Right ventricle myocardium superior (tissue), 1 donor: ENCODE measurements around the gene S100A9. TPM values are rescaled to one million over a fixed set of nuclear protein-coding genes. Genes with fewer than 3 reads are reported as not detected.

Experiments
- ATAC-seq: fragments of 200-7000 bp; cut with Tn5 transposase; one replicate; pipeline ENCODE4 v1.9.1; 2020; ENCODE audit warnings: mild to moderate bottlenecking; ENCODE audit not compliant: poor library complexity
- DNase-seq: peaks from one replicate; pipeline ENCODE4 v3.0.0-alpha.2; 2020
- intact Hi-C: fragments of 100-400 bp; cut with DNase I; formaldehyde crosslinking; loops from one replicate; pipeline ENCODE4 v1.11.2; 2022
- total RNA-seq: library from RNA; stranded (reverse); fragmentation: NEBNext Ultra II Directional; extraction: Animal tissue kit (Norgen Biotek cat#: 25700); gene quantifications from one replicate; pipeline ENCODE4 v1.2.1, GENCODE V29; 2021
- donor health status: DM: no; HTN: yes; CAD: no; lungs with severe emphysema.

Gene S100A9
- total RNA-seq, 1 donor from 2014 or later = 111 TPM

DNA sequence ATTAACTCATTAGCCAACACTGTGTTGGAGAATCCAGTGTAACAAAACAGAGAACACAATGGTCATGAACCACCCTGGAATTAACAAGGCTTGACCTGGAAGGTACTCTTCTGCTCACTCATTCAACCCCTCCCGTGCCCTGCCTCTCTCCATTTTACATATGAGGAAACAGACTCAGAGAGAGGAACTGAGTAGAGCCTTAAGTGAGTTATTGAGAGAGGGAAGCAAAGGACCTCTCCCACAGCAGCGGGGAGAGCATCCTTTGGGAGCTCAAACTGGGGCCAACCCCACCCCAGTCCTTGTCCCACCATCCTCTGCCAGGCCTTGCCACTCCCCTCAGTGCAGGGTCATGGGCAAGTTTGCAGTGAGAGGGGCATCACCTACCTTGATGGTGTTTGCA, 16.4 kb downstream of the S100A9 start:
- DNase-seq (no peak), ATAC-seq (peak; percentile 29)
- intact Hi-C loops = no loop called here

DNA sequence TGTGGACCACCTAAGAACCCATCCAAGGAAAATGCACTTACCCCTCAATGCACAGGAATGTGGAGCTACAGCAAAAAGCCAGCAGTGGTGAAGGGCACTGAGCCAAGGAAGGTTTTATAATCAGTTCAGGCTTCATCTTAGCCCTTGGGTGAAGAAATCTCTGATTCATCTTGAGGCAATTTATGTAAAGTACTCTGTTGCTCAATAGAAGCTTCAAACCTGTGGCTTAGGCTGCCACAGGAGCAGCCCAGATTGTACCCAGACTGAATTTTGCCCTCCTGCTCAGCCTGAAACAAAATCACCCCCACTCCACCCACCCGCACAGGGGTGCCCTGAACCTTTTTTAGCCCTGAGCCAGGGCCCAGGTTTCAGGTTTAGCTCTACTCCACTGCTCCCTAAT, 17.9 kb downstream of the S100A9 start, which contains the start of gene S100A12:
TSS of gene S100A12 (minus strand) at position 111 of the 400 bp plus-strand sequence. CDS start 1,029 bp downstream, outside the sequence.
- ATAC-seq (no peak), DNase-seq (no peak)
- intact Hi-C loops = no loop called here

GRCh38 chr1:153379591-153379990, 21.9 kb downstream of the S100A9 start:
- DNase-seq = no peak
- ATAC-seq = no peak
- intact Hi-C loops = no loop called here

DNA sequence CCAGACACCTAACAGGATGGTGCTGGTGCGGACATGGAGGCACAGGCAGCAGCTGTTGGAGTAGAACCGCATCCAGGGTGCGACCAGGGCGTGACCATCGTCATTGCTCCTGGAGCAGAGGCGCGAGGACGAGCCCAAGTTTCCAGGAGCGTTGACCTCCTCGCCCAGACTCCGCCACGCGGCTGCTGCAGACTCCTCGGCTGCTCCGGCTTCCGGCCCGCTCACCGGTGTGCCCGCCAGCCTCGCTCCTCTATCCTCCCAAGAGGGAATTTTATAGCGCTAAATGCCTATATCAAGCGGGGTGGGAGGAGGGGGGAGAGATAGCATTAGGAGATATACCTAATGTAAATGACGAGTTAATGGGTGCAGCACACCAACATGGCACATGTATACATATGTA, 23.1 kb downstream of the S100A9 start:
- no peak for DNase-seq
- intact Hi-C loops = no loop called here
- ATAC-seq = no peak

GRCh38 chr1:153384958-153385580, 27.4 kb downstream of the S100A9 start:
- intact Hi-C loops = no loop called here
- ATAC-seq (peak; percentile 11), DNase-seq (no peak)

GRCh38 chr1:153386500-153386901, 28.8 kb downstream of the S100A9 start:
- peak; percentile 75 for DNase-seq
- ATAC-seq = peak; percentile 69
- intact Hi-C loops = no loop called here

DNA sequence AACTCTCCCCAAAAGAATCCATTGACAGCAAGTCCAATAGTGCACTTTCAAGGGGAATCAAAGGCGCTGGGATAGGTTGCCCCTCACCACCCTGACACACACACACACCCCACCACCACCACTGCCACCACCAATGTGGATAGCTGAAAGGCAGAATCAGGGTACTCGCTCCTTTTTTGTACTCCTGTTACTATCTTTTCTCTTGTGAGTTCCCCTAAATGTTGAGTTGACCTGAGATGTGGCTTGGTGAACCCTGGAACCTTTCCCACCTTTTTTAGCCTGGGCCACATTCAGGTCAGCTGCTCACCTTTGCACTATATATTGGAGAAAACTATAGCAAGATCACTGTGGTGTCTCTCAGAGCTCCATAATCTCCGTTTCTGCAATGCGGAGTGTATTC, 29.3 kb downstream of the S100A9 start:
- ATAC-seq = no peak
- intact Hi-C loops = no loop called here

GRCh38 chr1:153387785-153388184, 30.1 kb downstream of the S100A9 start:
- ATAC-seq = no peak
- DNase-seq = no peak
- intact Hi-C loops = no loop called here

More for the DNA sequence above, 29.3 kb downstream of the S100A9 start:
- no peak for DNase-seq

DNA sequence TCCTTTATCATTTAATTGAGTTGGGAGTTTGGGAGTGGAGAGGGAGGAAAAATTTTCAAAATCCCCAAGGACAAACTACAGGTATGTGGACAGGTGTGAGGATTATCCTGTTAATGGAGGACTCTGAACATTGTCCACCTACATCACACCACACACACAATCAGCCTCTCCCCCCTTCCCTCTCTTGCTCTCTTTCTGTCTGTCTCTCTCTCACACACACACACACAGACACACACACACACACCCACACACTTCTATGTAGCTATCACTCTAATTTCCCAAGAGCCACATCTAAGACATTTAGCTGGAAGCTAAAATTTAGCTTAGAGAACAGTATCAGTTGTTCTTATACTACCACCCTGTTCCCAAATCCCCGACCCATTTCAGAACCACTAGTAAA, 31.7 kb downstream of the S100A9 start:
- ATAC-seq (no peak), DNase-seq (no peak)
- intact Hi-C loops = no loop called here

DNA sequence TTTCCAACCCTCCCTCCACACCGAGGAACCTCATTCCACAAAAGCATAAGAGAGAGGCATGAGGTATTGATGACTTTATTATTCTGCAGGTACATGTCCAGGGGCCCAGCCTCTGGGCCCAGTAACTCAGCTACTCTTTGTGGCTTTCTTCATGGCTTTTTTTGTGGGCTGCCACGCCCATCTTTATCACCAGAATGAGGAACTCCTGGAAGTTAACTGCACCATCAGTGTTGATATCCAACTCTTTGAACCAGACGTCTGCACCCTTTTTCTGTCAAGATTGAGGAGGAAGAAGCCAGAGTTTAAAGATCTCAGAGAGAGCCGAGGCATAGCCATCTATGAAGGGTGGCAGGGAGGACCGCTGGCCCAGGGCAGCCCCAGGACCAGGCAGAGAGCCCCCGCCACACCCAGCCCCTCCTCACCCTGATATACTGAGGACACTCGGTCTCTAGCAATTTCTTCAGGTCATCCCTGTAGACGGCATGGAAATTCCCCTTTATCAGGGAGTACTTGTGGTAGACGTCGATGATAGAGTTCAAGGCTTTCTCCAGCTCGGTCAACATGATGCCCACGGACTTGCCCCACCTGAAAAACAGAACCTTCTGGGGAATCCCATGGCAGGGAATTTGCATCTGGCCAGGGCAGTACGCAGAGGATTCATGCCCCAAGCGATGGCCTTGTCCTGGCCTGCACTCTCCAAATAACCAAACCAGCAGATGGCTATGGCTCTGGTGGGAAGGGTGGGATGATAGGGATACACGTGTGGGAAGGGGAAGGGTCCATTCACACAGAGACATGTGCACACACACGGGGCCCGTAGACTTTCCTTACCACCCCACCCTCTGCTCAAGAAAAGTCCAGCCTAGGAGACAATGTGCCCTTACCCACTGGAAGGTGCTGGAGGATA, 32.6 kb downstream of the S100A9 start:
- DNase-seq (no peak), ATAC-seq (peak; percentile 11)
- intact Hi-C loops = no loop called here

DNA sequence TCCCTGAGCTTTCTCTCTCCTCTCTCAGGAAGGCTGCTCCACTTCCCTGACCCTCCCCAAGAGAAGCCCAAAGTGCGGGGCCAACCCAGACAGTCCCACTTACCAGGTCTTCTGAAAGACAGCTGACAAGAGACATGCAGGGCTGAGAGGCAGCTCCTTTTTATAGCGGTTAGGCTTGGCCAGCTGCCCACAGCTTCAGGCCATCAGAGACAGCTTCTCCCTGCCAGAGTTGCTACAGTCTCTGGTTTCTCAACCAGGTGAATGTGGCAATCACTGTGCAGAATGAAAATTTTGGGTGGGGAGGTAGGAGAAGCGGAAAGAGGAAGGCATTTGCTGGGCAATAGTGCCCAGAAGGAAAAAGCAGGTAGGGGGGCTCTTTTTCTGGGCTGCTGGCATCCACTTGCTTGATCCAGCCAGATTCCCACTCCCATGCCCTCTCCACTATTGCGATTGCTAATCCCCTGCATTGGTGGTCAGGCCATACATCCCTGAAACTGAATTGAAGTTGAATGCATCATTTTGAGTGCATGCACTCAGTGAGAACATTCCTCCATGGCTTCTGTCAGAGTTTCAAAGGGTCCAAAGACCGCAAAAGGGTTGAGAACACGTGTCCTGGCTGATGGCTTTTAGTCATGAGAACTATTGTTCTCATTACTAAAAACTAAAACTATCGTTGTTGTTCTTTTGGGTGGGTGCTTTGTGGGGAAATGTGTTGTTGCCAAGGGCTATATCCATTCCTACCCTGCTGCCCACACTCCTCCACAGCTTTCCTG, 33.5 kb downstream of the S100A9 start, which contains the start of gene S100A8:
TSS of gene S100A8 (minus strand) at position 136 of the 773 bp plus-strand sequence. CDS start 538 bp downstream, outside the sequence.
- peak; percentile 91 for ATAC-seq
- DNase-seq = peak; percentile 90
- intact Hi-C loops = no loop called here

DNA sequence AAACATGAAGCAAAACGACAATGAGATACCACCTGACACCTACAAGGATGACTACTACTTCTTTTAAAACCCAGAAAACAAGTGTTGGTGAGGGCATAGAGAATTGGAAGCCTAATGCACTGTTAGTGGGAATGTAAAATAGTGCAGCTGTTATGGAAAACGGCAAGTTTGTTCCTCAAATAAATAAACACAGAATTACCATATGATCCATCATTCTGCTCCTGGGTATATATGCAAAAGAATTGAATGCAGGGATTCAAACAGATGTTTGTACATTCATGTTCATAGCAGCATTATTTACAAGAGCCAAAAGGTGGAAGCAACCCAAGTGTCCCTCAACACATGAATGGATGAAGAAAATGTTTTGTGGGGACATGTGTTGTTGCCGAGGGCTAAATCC, 34.6 kb downstream of the S100A9 start:
- DNase-seq (no peak), ATAC-seq (no peak)
- intact Hi-C loops = no loop called here

GRCh38 chr1:153392822-153393221, 35.2 kb downstream of the S100A9 start:
- DNase-seq = no peak
- intact Hi-C loops = no loop called here
- ATAC-seq = no peak

- no peak for ATAC-seq
- intact Hi-C loops = no loop called here
- DNase-seq = no peak
These were observed 36.3 kb downstream of the S100A9 start for GRCh38 chr1:153393926-153394325.

DNA sequence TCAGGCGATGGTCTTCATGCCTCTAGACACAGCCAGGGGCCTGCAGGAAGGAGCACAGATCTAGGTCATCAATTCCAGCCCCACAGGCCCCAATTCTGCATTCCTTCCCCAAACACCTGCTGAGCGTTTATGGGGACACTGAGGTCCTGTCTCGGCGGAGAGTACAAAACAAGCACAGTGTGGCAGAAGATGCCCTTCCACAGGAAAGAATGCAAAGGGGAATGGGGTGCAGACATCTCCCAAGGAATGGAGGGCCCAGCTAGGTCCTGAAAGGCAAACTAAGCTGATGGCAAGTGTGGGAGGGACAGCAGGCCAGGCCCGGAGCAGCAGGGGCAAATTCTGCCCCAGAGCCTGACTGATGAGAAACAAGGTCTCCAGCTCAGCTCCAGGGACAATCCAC, 36.7 kb downstream of the S100A9 start:
- intact Hi-C loops = no loop called here
- DNase-seq (no peak), ATAC-seq (no peak)

DNA sequence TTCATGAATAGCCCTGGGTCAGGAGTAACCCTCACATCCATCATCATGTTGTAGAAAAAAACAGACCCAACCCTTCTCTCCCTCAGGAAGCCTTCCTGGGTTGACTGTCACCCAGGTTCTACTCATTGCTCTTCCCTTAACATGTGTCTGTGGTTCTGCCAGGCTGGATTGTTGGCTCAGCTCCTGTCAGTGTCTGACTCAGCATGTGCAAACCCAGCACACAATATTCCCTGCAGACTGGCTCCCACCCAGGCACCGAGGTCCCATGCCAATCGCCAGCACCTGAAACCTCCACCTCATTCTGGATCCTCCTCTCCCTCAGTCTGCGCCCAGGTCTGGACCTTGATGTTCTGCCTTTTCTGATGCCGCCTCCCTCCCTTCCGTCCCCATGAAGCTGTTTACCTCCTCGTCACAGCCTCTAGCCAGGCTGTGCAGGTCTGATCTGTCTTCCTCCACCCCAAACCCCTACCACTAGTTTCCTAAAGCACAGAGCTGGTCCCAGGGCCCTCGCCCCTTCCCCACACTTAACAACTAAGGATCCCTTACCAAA, 37.6 kb downstream of the S100A9 start:
- DNase-seq (no peak), ATAC-seq (peak; percentile 66)
- intact Hi-C loops = no loop called here

GRCh38 chr1:153395776-153396175, 38.1 kb downstream of the S100A9 start:
- intact Hi-C loops = no loop called here
- DNase-seq (no peak), ATAC-seq (no peak)

- DNase-seq (no peak), ATAC-seq (no peak)
- intact Hi-C loops = no loop called here
These were observed 38.8 kb downstream of the S100A9 start for GRCh38 chr1:153396461-153396860.
